Body of pancreas (tissue), 4 donors: ENCODE measurements around the gene MTFR2. TPM values are rescaled to one million over a fixed set of nuclear protein-coding genes. Genes with fewer than 3 reads are reported as not detected.

ENCODE experiments used
- ATAC-seq: fragments of 150-250 bp; one replicate; pipeline ENCODE4 v1.9.1; 2016
- DNase-seq, 4 donors: peaks; one replicate each; pipeline ENCODE4 v3.0.0-alpha.2; 2019
- H3K27ac ChIP-seq, 4 donors: fragments of 200-600 bp; sonication (generic); 1 replicate in 3 of 4; 2 replicates in 1 of 4; pipeline versions ENCODE4 v1.5.1 to v1.6.1; 2016 to 2019; ENCODE audit warnings: mild to moderate bottlenecking in 1 of 4, mixed read lengths in 1 of 4, moderate library complexity in 1 of 4
- H3K27me3 ChIP-seq, 2 donors: fragments of 200-600 bp; sonication (generic); one replicate each; pipeline ENCODE4 v1.6.0; 2016; ENCODE audit warnings: mild to moderate bottlenecking in 1 of 2
- H3K36me3 ChIP-seq, 2 donors: fragments of 200-600 bp; sonication (generic); replicated peaks in 1 of 2; 2 replicates each; pipeline ENCODE4 v1.5.1; 2016; ENCODE audit warnings: low read depth in 2 of 2; ENCODE audit not compliant: insufficient read depth in 1 of 2
- H3K4me1 ChIP-seq: fragments of 200-600 bp; sonication (generic); one replicate; pipeline ENCODE4 v1.6.0; 2016
- H3K4me3 ChIP-seq, 2 donors: fragments of 200-600 bp; sonication (generic); 1 replicate in 1 of 2; 2 replicates in 1 of 2; pipeline ENCODE4 v1.5.1; 2016 to 2019
- H3K9me3 ChIP-seq, 3 donors: fragments of 200-600 bp; sonication (generic); 1 replicate in 2 of 3; 2 replicates in 1 of 3; pipeline ENCODE4 v1.5.1; 2016
- POLR2A ChIP-seq, 3 donors: fragments of 450-650 bp; IDR thresholded peaks; one replicate each; pipeline ENCODE4 v1.6.1; 2016; ENCODE audit warnings: antibody characterized with exemption in 3 of 3, mild to moderate bottlenecking in 2 of 3
- WGBS, 2 donors: methylation state at CpG; one replicate each; pipeline ENCODE4 v1.1.5; 2017; 5-methylcytosine and 5-hydroxymethylcytosine counted together
- intact Hi-C: fragments of 100-400 bp; cut with DNase I; formaldehyde crosslinking; loops from one replicate; pipeline ENCODE4 v1.15.1; 2023
- total RNA-seq, 2 donors: library from RNA; depleted of rRNA; stranded (reverse); fragments of >200 nt; gene quantifications; one replicate each; pipeline ENCODE4 v1.1.0, GENCODE V29; 2016
- TF ChIP-seq, protein P1 (sequence below), 7 experiments: fragments of 450-650 bp in 4 of 7; fragments of 200-600 bp in 3 of 7; sonication (generic) in 3 of 7; IDR thresholded peaks; one replicate each; pipeline ENCODE4 v1.5.1; 2016 to 2019; ENCODE audit warnings: antibody characterized with exemption in 7 of 7

MTFR2 gene
- total RNA-seq, 2 donors from 2014 or later, result 0.78 TPM; not detected in 1

DNA sequence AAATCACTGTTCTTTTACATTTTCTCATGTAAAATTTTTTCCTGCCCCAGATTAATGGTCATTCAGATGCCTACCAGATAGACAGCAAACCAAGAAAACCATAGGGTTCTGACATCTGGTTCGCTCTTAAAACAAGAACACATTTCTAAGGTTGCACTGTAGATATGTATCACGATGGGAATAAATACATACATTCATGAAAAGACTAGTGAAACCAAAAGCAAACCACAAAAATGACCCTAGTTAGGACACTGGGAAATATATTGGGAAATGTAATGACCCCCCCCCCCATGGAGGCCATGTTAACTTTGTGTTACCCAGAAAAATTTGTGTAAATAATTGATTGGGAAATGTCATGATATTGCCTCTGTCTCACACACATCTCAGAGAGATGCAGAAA lies 37.5 kb downstream of the MTFR2 start:
- 93% methylated on average over 2 of the region's 2 CpGs for WGBS, 2 donors
- intact Hi-C loops, result loop anchor here (10.0 kb wide), 1 partner anchor 308 kb away; no protein-coding TSS in a partner anchor
- ATAC-seq (no peak), DNase-seq (no peak)
- H3K36me3 ChIP-seq, result no peaks in the 10 kb centered on the region
- no peak overlapping the region for H3K27ac ChIP-seq
- H3K4me1 ChIP-seq, result no peaks in the 10 kb centered on the region
- TF ChIP-seq, protein P1, sequence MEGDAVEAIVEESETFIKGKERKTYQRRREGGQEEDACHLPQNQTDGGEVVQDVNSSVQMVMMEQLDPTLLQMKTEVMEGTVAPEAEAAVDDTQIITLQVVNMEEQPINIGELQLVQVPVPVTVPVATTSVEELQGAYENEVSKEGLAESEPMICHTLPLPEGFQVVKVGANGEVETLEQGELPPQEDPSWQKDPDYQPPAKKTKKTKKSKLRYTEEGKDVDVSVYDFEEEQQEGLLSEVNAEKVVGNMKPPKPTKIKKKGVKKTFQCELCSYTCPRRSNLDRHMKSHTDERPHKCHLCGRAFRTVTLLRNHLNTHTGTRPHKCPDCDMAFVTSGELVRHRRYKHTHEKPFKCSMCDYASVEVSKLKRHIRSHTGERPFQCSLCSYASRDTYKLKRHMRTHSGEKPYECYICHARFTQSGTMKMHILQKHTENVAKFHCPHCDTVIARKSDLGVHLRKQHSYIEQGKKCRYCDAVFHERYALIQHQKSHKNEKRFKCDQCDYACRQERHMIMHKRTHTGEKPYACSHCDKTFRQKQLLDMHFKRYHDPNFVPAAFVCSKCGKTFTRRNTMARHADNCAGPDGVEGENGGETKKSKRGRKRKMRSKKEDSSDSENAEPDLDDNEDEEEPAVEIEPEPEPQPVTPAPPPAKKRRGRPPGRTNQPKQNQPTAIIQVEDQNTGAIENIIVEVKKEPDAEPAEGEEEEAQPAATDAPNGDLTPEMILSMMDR (IDR thresholded peaks at IDR 0.05), result no peak
- TF ChIP-seq POLR2A (IDR thresholded peaks at IDR 0.05), result no peak
- no peaks in the 10 kb centered on the region for H3K27me3 ChIP-seq
- H3K9me3 ChIP-seq, result no peaks in the 10 kb centered on the region
- no peak overlapping the region for H3K4me3 ChIP-seq

DNA sequence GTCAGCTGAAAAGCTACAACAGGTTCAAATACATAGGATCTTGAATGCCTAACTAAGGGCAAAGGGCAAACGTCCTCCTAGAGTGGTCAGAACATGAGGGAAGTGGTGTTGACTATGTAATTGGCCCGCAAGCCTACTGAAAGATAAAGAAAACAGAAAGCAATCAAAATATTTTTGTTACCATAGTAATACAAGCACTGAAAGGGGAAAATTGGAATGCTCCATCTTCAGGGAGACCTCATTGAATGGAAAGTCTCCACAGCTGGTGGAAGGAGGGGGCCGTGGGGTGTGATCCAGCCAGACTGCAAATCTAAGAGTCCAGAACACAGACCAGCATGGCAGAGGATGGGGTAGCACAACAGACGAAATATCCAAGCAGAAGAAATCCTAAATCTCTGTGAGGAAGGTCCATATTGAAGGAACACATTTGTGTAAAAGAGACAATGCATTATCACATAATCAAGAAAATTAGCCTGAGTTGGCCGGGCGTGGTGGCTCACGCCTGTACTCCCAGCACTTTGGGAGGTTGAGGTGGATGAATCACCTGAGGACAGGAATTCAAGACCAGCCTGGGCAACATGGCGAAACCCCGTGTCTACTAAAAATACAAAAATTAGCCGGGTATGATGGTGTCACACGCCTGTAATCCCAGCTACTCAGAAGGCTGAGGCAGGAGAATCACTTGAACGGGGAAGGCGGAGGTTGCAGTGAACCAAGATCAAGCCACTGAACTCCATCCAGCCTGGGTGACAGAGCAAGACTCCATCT lies 39.5 kb downstream of the MTFR2 start:
- H3K4me3 ChIP-seq, result no peak overlapping the region
- TF ChIP-seq, protein P1 (IDR thresholded peaks at IDR 0.05), result no peak
- no peak for TF ChIP-seq POLR2A (IDR thresholded peaks at IDR 0.05)
- intact Hi-C loops, result loop anchor here (10.0 kb wide), 1 partner anchor 306 kb away; no protein-coding TSS in a partner anchor
- no peak overlapping the region for H3K27ac ChIP-seq
- no peaks in the 10 kb centered on the region for H3K4me1 ChIP-seq
- DNase-seq (no peak), ATAC-seq (no peak)
- H3K27me3 ChIP-seq, result no peaks in the 10 kb centered on the region
- H3K36me3 ChIP-seq, result no peaks in the 10 kb centered on the region
- WGBS, 2 donors, result 82 to 87% methylated on average over 13 of the region's 13 CpGs
- no peaks in the 10 kb centered on the region for H3K9me3 ChIP-seq

- Histone ChIP-seq H3K27me3 (no peaks in the 10 kb centered on the region), H3K4me1 (no peaks in the 10 kb centered on the region), H3K27ac (no peak overlapping the region), H3K36me3 (no peaks in the 10 kb centered on the region), H3K4me3 (no peak overlapping the region), H3K9me3 (no peaks in the 10 kb centered on the region)
- intact Hi-C loops, result no loop called here
- TF ChIP-seq, protein P1 (IDR thresholded peaks at IDR 0.05), result no peak
- TF ChIP-seq POLR2A (IDR thresholded peaks at IDR 0.05), result no peak
- ATAC-seq (no peak), DNase-seq (no peak)
- WGBS, 2 donors, result 88 to 94% methylated on average over 2 of the region's 2 CpGs
Measured at GRCh38 chr6:136209496-136209895, 40.6 kb downstream of the MTFR2 start.

- no peaks in the 10 kb centered on the region for H3K9me3 ChIP-seq
- intact Hi-C loops, result no loop called here
- no peak for DNase-seq
- H3K27ac ChIP-seq, result no peak overlapping the region
- 87% methylated on average over 4 of the region's 4 CpGs for WGBS, 2 donors
- H3K27me3 ChIP-seq, result no peaks in the 10 kb centered on the region
- no peak for TF ChIP-seq POLR2A (IDR thresholded peaks at IDR 0.05)
- TF ChIP-seq, protein P1 (IDR thresholded peaks at IDR 0.05), result no peak
- H3K36me3 ChIP-seq, result no peaks in the 10 kb centered on the region
- no peaks in the 10 kb centered on the region for H3K4me1 ChIP-seq
- ATAC-seq, result no peak
- H3K4me3 ChIP-seq, result no peak overlapping the region
Measured at GRCh38 chr6:136208783-136209182, 41.3 kb downstream of the MTFR2 start.

- H3K27ac ChIP-seq, result no peak overlapping the region
- no peaks in the 10 kb centered on the region for H3K9me3 ChIP-seq
- no peaks in the 10 kb centered on the region for H3K36me3 ChIP-seq
- WGBS, 2 donors, result 71 to 74% methylated on average over 5 of the region's 5 CpGs
- TF ChIP-seq, protein P1 (IDR thresholded peaks at IDR 0.05), result no peak
- TF ChIP-seq POLR2A (IDR thresholded peaks at IDR 0.05), result no peak
- ATAC-seq (no peak), DNase-seq (no peak)
- no peaks in the 10 kb centered on the region for H3K4me1 ChIP-seq
- no peak overlapping the region for H3K4me3 ChIP-seq
- H3K27me3 ChIP-seq, result peaks cover 0 to 3% of the 10 kb centered on the region in 2 donors
- intact Hi-C loops, result no loop called here
Measured at GRCh38 chr6:136201732-136202131, 48.4 kb downstream of the MTFR2 start.
